Smooth muscle cell (in vitro differentiated cells): ENCODE results near the gene PLEKHM1. TPM values are rescaled to one million over a fixed set of nuclear protein-coding genes. Genes with fewer than 3 reads are reported as not detected.
"Not testable (repeated sequence)": the region's sequence is repeated elsewhere in the genome, so short reads cannot be mapped to it uniquely, and the experiment has no call there.

Source experiments
- DNase-seq: peaks from one replicate; lab custom pipeline; 2025; ENCODE audit not compliant: unreplicated experiment; lab: John Stamatoyannopoulos, UW
- H2AFZ ChIP-seq: fragments of 200-600 bp; sonication (generic); 2 replicates; pipeline ENCODE4 v1.6.0; 2016; ENCODE audit warnings: antibody characterized with exemption, low read depth, mild to moderate bottlenecking
- H3F3A ChIP-seq: fragments of 200-600 bp; sonication (generic); 2 replicates; pipeline ENCODE4 v1.6.0; 2017; ENCODE audit warnings: antibody characterized with exemption, low read depth
- H3K27ac ChIP-seq: fragments of 200-600 bp; sonication (generic); 2 replicates; pipeline ENCODE4 v1.5.1; 2016; ENCODE audit warnings: low read depth, mild to moderate bottlenecking
- H3K27me3 ChIP-seq: fragments of 200-600 bp; sonication (generic); 2 replicates; pipeline ENCODE4 v1.6.1; 2016; ENCODE audit warnings: low read depth, mild to moderate bottlenecking
- H3K36me3 ChIP-seq: fragments of 200-600 bp; sonication (generic); 2 replicates; pipeline ENCODE4 v1.5.1; 2016; ENCODE audit warnings: low read depth
- H3K4me1 ChIP-seq: fragments of 200-600 bp; sonication (generic); 2 replicates; pipeline ENCODE4 v1.5.1; 2016; ENCODE audit warnings: low read depth
- H3K4me2 ChIP-seq: fragments of 200-600 bp; sonication (generic); 2 replicates; pipeline ENCODE4 v1.6.0; 2016; ENCODE audit warnings: mild to moderate bottlenecking
- H3K4me3 ChIP-seq: fragments of 200-600 bp; sonication (generic); 2 replicates; pipeline ENCODE4 v1.5.1; 2016; ENCODE audit warnings: mild to moderate bottlenecking
- H3K79me2 ChIP-seq: fragments of 200-600 bp; sonication (generic); 2 replicates; pipeline ENCODE4 v1.6.0; 2016; ENCODE audit warnings: low read depth, mild to moderate bottlenecking
- H3K9ac ChIP-seq: fragments of 200-600 bp; sonication (generic); 2 replicates; pipeline ENCODE4 v1.6.0; 2016; ENCODE audit warnings: low read depth
- H3K9me3 ChIP-seq: fragments of 200-600 bp; sonication (generic); replicated peaks from 2 replicates; pipeline ENCODE4 v1.5.1; 2016; ENCODE audit warnings: low read depth
- H4K20me1 ChIP-seq: fragments of 200-600 bp; sonication (generic); 2 replicates; pipeline ENCODE4 v1.6.0; 2016; ENCODE audit warnings: low read depth
- WGBS: methylation state at CpG from one replicate; pipeline ENCODE4 v1.1.7; 2016; ENCODE audit warnings: low lambda C conversion rate; 5-methylcytosine and 5-hydroxymethylcytosine counted together
- polyA plus RNA-seq: library from polyadenylated mRNA; unstranded; fragments of >200 nt; fragmentation: Nextera tagmentation; extraction: Ambion mirVana; gene quantifications from 2 replicates; pipeline ENCODE4 v1.2.1, GENCODE V29; 2016
- total RNA-seq: library from RNA; depleted of rRNA; stranded (reverse); fragments of >200 nt; gene quantifications from 2 replicates; pipeline ENCODE4 v1.2.3, GENCODE V29; 2014

Gene PLEKHM1
- total and polyA plus RNA-seq, 2 experiments from 2014 or later = 8.7 to 15.1 TPM

- H3K4me3 ChIP-seq, H3K4me1 ChIP-seq, H3K27ac ChIP-seq, H3K79me2 ChIP-seq, H4K20me1 ChIP-seq, DNase-seq, H3K36me3 ChIP-seq, H2AFZ ChIP-seq, H3F3A ChIP-seq, H3K9ac ChIP-seq, H3K4me2 ChIP-seq, H3K9me3 ChIP-seq, H3K27me3 ChIP-seq: not testable (repeated sequence)
- 95% methylated on average over 8 of the region's 8 CpGs for WGBS
Observed at GRCh38 chr17:45497449-45497848, 6.9 kb upstream of the PLEKHM1 start.

- not testable (repeated sequence) for H3K9me3 ChIP-seq, H3K27ac ChIP-seq, H4K20me1 ChIP-seq, H3F3A ChIP-seq, H3K4me2 ChIP-seq, DNase-seq, H3K9ac ChIP-seq, H3K4me1 ChIP-seq, H3K36me3 ChIP-seq, H3K27me3 ChIP-seq, H3K4me3 ChIP-seq, H2AFZ ChIP-seq, H3K79me2 ChIP-seq
- 98% methylated on average over 3 of the region's 3 CpGs for WGBS
Observed at GRCh38 chr17:45496507-45496906, 6.0 kb upstream of the PLEKHM1 start.

GRCh38 chr17:45494556-45494955 is 4.0 kb upstream of the PLEKHM1 start:
- not testable (repeated sequence) for H3K4me3 ChIP-seq, H2AFZ ChIP-seq, H3K9me3 ChIP-seq, H4K20me1 ChIP-seq, H3K9ac ChIP-seq, H3K4me1 ChIP-seq, H3K27ac ChIP-seq, H3K4me2 ChIP-seq, H3F3A ChIP-seq, H3K79me2 ChIP-seq, H3K27me3 ChIP-seq, H3K36me3 ChIP-seq, DNase-seq
- 95% methylated on average over 5 of the region's 5 CpGs for WGBS

- not testable (repeated sequence) for H3K4me1 ChIP-seq, H3K4me3 ChIP-seq, H2AFZ ChIP-seq, H4K20me1 ChIP-seq, H3K9ac ChIP-seq, H3K27ac ChIP-seq, H3F3A ChIP-seq, H3K36me3 ChIP-seq, H3K27me3 ChIP-seq, H3K9me3 ChIP-seq, H3K79me2 ChIP-seq, DNase-seq, H3K4me2 ChIP-seq
- WGBS = 96% methylated on average over 4 of the region's 4 CpGs
Observed at GRCh38 chr17:45492156-45492555, 1.6 kb upstream of the PLEKHM1 start.

GRCh38 chr17:45490198-45490597 is 323 bp downstream of the PLEKHM1 start:
- DNase-seq, H2AFZ ChIP-seq, H3K79me2 ChIP-seq, H3K9me3 ChIP-seq, H3K27me3 ChIP-seq, H3K36me3 ChIP-seq, H3F3A ChIP-seq, H3K27ac ChIP-seq, H3K4me1 ChIP-seq: not testable (repeated sequence)
- Histone ChIP-seq H3K4me2 (peak overlapping the region; percentile 94), H3K4me3 (peak overlapping the region; percentile 76), H4K20me1 (peaks cover 14% of the 10 kb centered on the region), H3K9ac (peak overlapping the region; percentile 83)
- no CpG with 5 or more reads among the region's 30 CpGs for WGBS

- H3F3A ChIP-seq, H3K9me3 ChIP-seq, H3K4me1 ChIP-seq, H3K36me3 ChIP-seq, H3K9ac ChIP-seq, H2AFZ ChIP-seq, DNase-seq, H3K27me3 ChIP-seq, H3K79me2 ChIP-seq, H3K4me3 ChIP-seq, H3K4me2 ChIP-seq: not testable (repeated sequence)
- 61% methylated on average over 2 of the region's 2 CpGs for WGBS
- H3K27ac ChIP-seq = peak overlapping the region; percentile 73
- H4K20me1 ChIP-seq = peaks cover 28% of the 10 kb centered on the region
Observed at GRCh38 chr17:45487704-45488103, 2.8 kb downstream of the PLEKHM1 start.

- H3K4me2 ChIP-seq, H3K36me3 ChIP-seq, H3K79me2 ChIP-seq, H3K9ac ChIP-seq, DNase-seq, H3K9me3 ChIP-seq, H3K27ac ChIP-seq, H3K4me3 ChIP-seq, H3K27me3 ChIP-seq, H3F3A ChIP-seq, H3K4me1 ChIP-seq, H2AFZ ChIP-seq: not testable (repeated sequence)
- WGBS = 86% methylated on average over 5 of the region's 5 CpGs
- H4K20me1 ChIP-seq = peaks cover 28% of the 10 kb centered on the region
Observed at GRCh38 chr17:45483591-45484216, 6.8 kb downstream of the PLEKHM1 start.

GRCh38 chr17:45483177-45483576 is 7.3 kb downstream of the PLEKHM1 start:
- H3K9me3 ChIP-seq, H3K79me2 ChIP-seq, H3K36me3 ChIP-seq, H3K9ac ChIP-seq, H3K27me3 ChIP-seq, H2AFZ ChIP-seq, H3K4me1 ChIP-seq, H3K4me2 ChIP-seq, DNase-seq, H3K4me3 ChIP-seq, H3F3A ChIP-seq, H3K27ac ChIP-seq: not testable (repeated sequence)
- WGBS = 70% methylated on average over 3 of the region's 3 CpGs
- H4K20me1 ChIP-seq = peaks cover 28% of the 10 kb centered on the region

- not testable (repeated sequence) for H3K4me1 ChIP-seq, H3K27ac ChIP-seq, H2AFZ ChIP-seq, DNase-seq, H3K4me2 ChIP-seq, H3F3A ChIP-seq, H3K27me3 ChIP-seq, H3K79me2 ChIP-seq, H3K9ac ChIP-seq, H3K9me3 ChIP-seq, H3K36me3 ChIP-seq, H3K4me3 ChIP-seq
- peaks cover 23% of the 10 kb centered on the region for H4K20me1 ChIP-seq
- 96% methylated on average over 3 of the region's 4 CpGs for WGBS
Observed at GRCh38 chr17:45482317-45482716, 8.2 kb downstream of the PLEKHM1 start.
